Liver (tissue), 9 donors: ENCODE data around the gene KRT75. TPM values are rescaled to one million over a fixed set of nuclear protein-coding genes. Genes with fewer than 3 reads are reported as not detected.

ENCODE experiments used
- DNase-seq: peaks from one replicate; pipeline ENCODE4 v3.0.0-alpha.2; 2017; ENCODE audit warnings: low spot score
- H3K27ac ChIP-seq, 2 donors: one replicate each; pipeline ENCODE4 v1.7.0; 2013; ENCODE audit warnings: inconsistent platforms in 2 of 2, low read length in 2 of 2, control low read depth in 1 of 2, low read depth in 1 of 2, mild to moderate bottlenecking in 1 of 2
- H3K27me3 ChIP-seq, 4 donors: one replicate each; pipeline versions ENCODE4 v1.6.1 to v1.7.0; 2013; ENCODE audit warnings: low read length in 3 of 4, inconsistent platforms in 1 of 4, mild to moderate bottlenecking in 1 of 4, moderate library complexity in 1 of 4; ENCODE audit not compliant: control insufficient read depth in 4 of 4, insufficient read depth in 4 of 4
- H3K36me3 ChIP-seq, 4 donors: one replicate each; pipeline versions ENCODE4 v1.6.1 to v1.7.0; 2013; ENCODE audit warnings: low read length in 3 of 4, mild to moderate bottlenecking in 3 of 4, low read depth in 1 of 4, moderate library complexity in 1 of 4; ENCODE audit not compliant: control insufficient read depth in 4 of 4, insufficient read depth in 3 of 4
- H3K4me1 ChIP-seq, 4 donors: one replicate each; pipeline versions ENCODE4 v1.6.1 to v1.7.0; 2013; ENCODE audit warnings: low read length in 3 of 4, mild to moderate bottlenecking in 3 of 4, moderate library complexity in 1 of 4; ENCODE audit not compliant: control insufficient read depth in 4 of 4, insufficient read depth in 4 of 4
- H3K4me3 ChIP-seq, 3 donors: one replicate each; pipeline versions ENCODE4 v1.6.1 to v1.7.0; 2013; ENCODE audit warnings: low read length in 3 of 3, control low read depth in 1 of 3, low read depth in 1 of 3, mild to moderate bottlenecking in 1 of 3
- H3K9ac ChIP-seq, 2 donors: one replicate each; pipeline ENCODE4 v1.7.0; 2013; ENCODE audit warnings: low read length in 2 of 2, mild to moderate bottlenecking in 2 of 2, moderate library complexity in 2 of 2, control low read depth in 1 of 2, low read depth in 1 of 2
- H3K9me3 ChIP-seq, 4 donors: one replicate each; pipeline versions ENCODE4 v1.6.1 to v1.7.0; 2013; ENCODE audit warnings: low read length in 3 of 4; ENCODE audit not compliant: control insufficient read depth in 4 of 4
- ATF3 ChIP-seq: IDR thresholded peaks from 2 replicates; pipeline ENCODE4 v1.6.1; 2016; ENCODE audit warnings: antibody characterized with exemption
- CTCF ChIP-seq: fragments of 150-350 bp; IDR thresholded peaks from 2 replicates; pipeline ENCODE4 v1.5.1; 2017; ENCODE audit warnings: improper control_type of control experiment, low read depth, low read length; ENCODE audit not compliant: missing input control
- EGR1 ChIP-seq, 2 donors: IDR thresholded peaks; 2 replicates each; pipeline ENCODE4 v1.6.1; 2016 to 2018; ENCODE audit warnings: antibody characterized with exemption in 2 of 2, low read depth in 2 of 2
- FOXA2 ChIP-seq: IDR thresholded peaks from 2 replicates; pipeline ENCODE4 v1.6.1; 2016; ENCODE audit warnings: antibody characterized with exemption
- GABPA ChIP-seq, 2 donors: IDR thresholded peaks in 1 of 2; conservative IDR thresholded peaks in 1 of 2; 2 replicates each; pipeline ENCODE4 v1.6.1; 2016; ENCODE audit warnings: antibody characterized with exemption in 2 of 2, mild to moderate bottlenecking in 1 of 2, moderate library complexity in 1 of 2
- HNF4A ChIP-seq, 2 donors: conservative IDR thresholded peaks; 2 replicates each; pipeline ENCODE4 v1.6.1; 2016; ENCODE audit warnings: antibody characterized with exemption in 2 of 2, mild to moderate bottlenecking in 2 of 2
- HNF4G ChIP-seq: IDR thresholded peaks from 2 replicates; pipeline ENCODE4 v1.6.1; 2016; ENCODE audit warnings: antibody characterized with exemption
- JUND ChIP-seq, 2 donors: IDR thresholded peaks; 2 replicates each; pipeline ENCODE4 v1.6.1; 2016; ENCODE audit warnings: antibody characterized with exemption in 2 of 2
- MAX ChIP-seq: IDR thresholded peaks from 2 replicates; pipeline ENCODE4 v1.6.1; 2016; ENCODE audit warnings: antibody characterized with exemption
- NR2F2 ChIP-seq: IDR thresholded peaks from 2 replicates; pipeline ENCODE4 v1.6.1; 2016; ENCODE audit warnings: antibody characterized with exemption
- RAD21 ChIP-seq, 2 donors: IDR thresholded peaks; 2 replicates each; pipeline ENCODE4 v1.6.1; 2016; ENCODE audit warnings: antibody characterized with exemption in 2 of 2, mild to moderate bottlenecking in 2 of 2
- REST ChIP-seq: IDR thresholded peaks from 2 replicates; pipeline ENCODE4 v1.6.1; 2016; ENCODE audit warnings: antibody characterized with exemption, mild to moderate bottlenecking
- RXRA ChIP-seq, 2 donors: IDR thresholded peaks; 2 replicates each; pipeline ENCODE4 v1.6.1; 2017 to 2018; ENCODE audit warnings: antibody characterized with exemption in 2 of 2, mild to moderate bottlenecking in 1 of 2
- SP1 ChIP-seq: IDR thresholded peaks from 2 replicates; pipeline ENCODE4 v1.6.1; 2018; ENCODE audit warnings: antibody characterized with exemption, mild to moderate bottlenecking
- TAF1 ChIP-seq: conservative IDR thresholded peaks from 2 replicates; pipeline ENCODE4 v1.6.1; 2016; ENCODE audit warnings: antibody characterized with exemption, mild to moderate bottlenecking
- YY1 ChIP-seq: IDR thresholded peaks from 2 replicates; pipeline ENCODE4 v1.6.1; 2016; ENCODE audit warnings: antibody characterized with exemption, mild to moderate bottlenecking
- ZBTB33 ChIP-seq: IDR thresholded peaks from 2 replicates; pipeline ENCODE4 v1.6.1; 2016; ENCODE audit warnings: antibody characterized with exemption
- WGBS: extraction: QIAGEN DNeasy Blood & Tissue Kit; methylation state at CpG from one replicate; pipeline ENCODE4 v1.1.7; 2013; 5-methylcytosine and 5-hydroxymethylcytosine counted together
- polyA plus RNA-seq, 2 donors: library from polyadenylated mRNA; stranded (reverse) in 1 of 2; unstranded in 1 of 2; fragments of 200-250 nt in 1 of 2; fragments of >200 nt in 1 of 2; fragmentation: Nextera tagmentation in 1 of 2; extraction: Ambion mirVana in 1 of 2; gene quantifications; one replicate each; pipeline versions ENCODE4 v1.2.1 to v1.2.3, GENCODE V29; 2013 to 2015
- total RNA-seq, 2 donors: library from RNA; depleted of rRNA; stranded (reverse); fragments of >200 nt; gene quantifications; one replicate each; pipeline ENCODE4 v1.2.3, GENCODE V29; 2014
- donor health status: healthy.
- donor health status: healthy.
- donor health status: healthy.
- donor health status: healthy.
- donor health status: healthy.

Gene KRT75
- total and polyA plus RNA-seq, 4 donors: not detected

- Histone ChIP-seq H3K9me3 (no peaks in the 10 kb centered on the region), H3K27ac (no peak overlapping the region), H3K9ac (no peak overlapping the region), H3K36me3 (no peaks in the 10 kb centered on the region), H3K27me3 (peaks cover 0 to 7% (median 0%) of the 10 kb centered on the region in 4 donors), H3K4me1 (no peaks in the 10 kb centered on the region), H3K4me3 (no peak overlapping the region)
- 92% methylated on average over 6 of the region's 6 CpGs for WGBS
- no peak for DNase-seq
- TF ChIP-seq HNF4A (conservative IDR thresholded peaks at IDR 0.05): no peak
- TF ChIP-seq TAF1: no peak
- TF ChIP-seq HNF4G: no peak
- TF ChIP-seq ZBTB33: no peak
- TF ChIP-seq RAD21 (IDR thresholded peaks at IDR 0.05): no peak
- TF ChIP-seq CTCF: no peak
- TF ChIP-seq MAX: no peak
- TF ChIP-seq YY1: no peak
- no peak for TF ChIP-seq REST
- TF ChIP-seq NR2F2: no peak
- no peak for TF ChIP-seq JUND (IDR thresholded peaks at IDR 0.05)
- no peak for TF ChIP-seq SP1
- no peak for TF ChIP-seq RXRA (IDR thresholded peaks at IDR 0.05)
Measured at GRCh38 chr12:52432559-52433207, 1.5 kb downstream of the KRT75 start.

- Histone ChIP-seq H3K4me1 (no peaks in the 10 kb centered on the region), H3K27ac (no peak overlapping the region), H3K9me3 (no peaks in the 10 kb centered on the region), H3K9ac (no peak overlapping the region), H3K36me3 (no peaks in the 10 kb centered on the region), H3K27me3 (peaks cover 0 to 7% (median 0%) of the 10 kb centered on the region in 4 donors), H3K4me3 (no peak overlapping the region)
- 86% methylated on average over 10 of the region's 10 CpGs for WGBS
- no peak for DNase-seq
- TF ChIP-seq YY1 (no peak), CTCF (no peak), EGR1 (IDR thresholded peaks at IDR 0.05; ENCODE audit: low read depth in 2 of 2) (no peak), HNF4A (conservative IDR thresholded peaks at IDR 0.05) (no peak), MAX (no peak), NR2F2 (no peak), RXRA (IDR thresholded peaks at IDR 0.05) (no peak), GABPA (IDR thresholded peaks at IDR 0.05 in 1 of 2, conservative IDR thresholded peaks at IDR 0.05 in 1 of 2) (no peak), ATF3 (no peak), SP1 (no peak), JUND (IDR thresholded peaks at IDR 0.05) (no peak), RAD21 (IDR thresholded peaks at IDR 0.05) (no peak), HNF4G (no peak), FOXA2 (no peak)
Measured at GRCh38 chr12:52428121-52428520, 6.0 kb downstream of the KRT75 start.
